ENCODE measurements around the gene PSMD2. TPM values are rescaled to one million over a fixed set of nuclear protein-coding genes. Genes with fewer than 3 reads are reported as not detected.
A peak's percentile ranks its signal among the peaks of the same experiment; 100 is the strongest.
"Not testable (repeated sequence)": the region's sequence is repeated elsewhere in the genome, so short reads cannot be mapped to it uniquely, and the experiment has no call there.

Gene PSMD2
- 100 to 1,000 TPM; 225 to 235 (median 234) TPM for polyA plus RNA-seq (ENCODE audit: insufficient read length in 3 of 3)

DNA sequence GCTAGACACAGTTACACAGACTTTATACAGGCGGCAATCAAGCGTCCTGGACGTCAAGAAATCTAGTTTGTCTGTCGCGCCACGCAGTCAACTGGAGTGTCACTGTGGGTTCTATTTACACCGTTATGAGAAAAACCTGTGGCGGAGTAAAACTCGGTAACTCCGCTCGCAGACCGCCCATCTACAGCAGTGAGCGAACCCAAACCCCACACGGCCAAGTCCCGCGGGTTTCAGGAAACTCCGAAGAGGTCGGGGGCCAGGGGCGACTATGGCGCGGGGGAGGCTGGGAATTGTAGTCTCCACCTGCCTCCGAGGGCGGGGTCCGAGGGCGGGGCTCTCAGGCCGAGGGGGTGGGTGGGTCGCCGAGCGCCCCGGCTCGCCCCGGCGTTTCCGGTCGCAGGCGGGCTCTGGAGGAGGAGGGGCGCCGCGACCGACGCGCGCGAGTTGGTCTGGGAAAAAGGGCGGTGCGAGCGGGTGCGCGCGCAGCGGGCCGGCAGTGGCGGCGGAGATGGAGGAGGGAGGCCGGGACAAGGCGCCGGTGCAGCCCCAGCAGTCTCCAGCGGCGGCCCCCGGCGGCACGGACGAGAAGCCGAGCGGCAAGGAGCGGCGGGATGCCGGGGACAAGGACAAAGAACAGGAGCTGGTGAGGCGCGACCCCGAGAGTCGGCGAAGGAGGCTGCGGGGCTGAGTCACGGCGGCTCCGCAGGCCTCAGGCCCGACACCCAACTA, at the start of gene PSMD2:
PSMD2 (plus strand) TSS at position 483 of the 729 bp plus-strand sequence; CDS start at position 509, 26 bp downstream.
- DNase-seq (ENCODE audit: low read depth in 3 of 3, low spot score in 2 of 3): peak; percentile 82 to 95 (median 94)

DNA sequence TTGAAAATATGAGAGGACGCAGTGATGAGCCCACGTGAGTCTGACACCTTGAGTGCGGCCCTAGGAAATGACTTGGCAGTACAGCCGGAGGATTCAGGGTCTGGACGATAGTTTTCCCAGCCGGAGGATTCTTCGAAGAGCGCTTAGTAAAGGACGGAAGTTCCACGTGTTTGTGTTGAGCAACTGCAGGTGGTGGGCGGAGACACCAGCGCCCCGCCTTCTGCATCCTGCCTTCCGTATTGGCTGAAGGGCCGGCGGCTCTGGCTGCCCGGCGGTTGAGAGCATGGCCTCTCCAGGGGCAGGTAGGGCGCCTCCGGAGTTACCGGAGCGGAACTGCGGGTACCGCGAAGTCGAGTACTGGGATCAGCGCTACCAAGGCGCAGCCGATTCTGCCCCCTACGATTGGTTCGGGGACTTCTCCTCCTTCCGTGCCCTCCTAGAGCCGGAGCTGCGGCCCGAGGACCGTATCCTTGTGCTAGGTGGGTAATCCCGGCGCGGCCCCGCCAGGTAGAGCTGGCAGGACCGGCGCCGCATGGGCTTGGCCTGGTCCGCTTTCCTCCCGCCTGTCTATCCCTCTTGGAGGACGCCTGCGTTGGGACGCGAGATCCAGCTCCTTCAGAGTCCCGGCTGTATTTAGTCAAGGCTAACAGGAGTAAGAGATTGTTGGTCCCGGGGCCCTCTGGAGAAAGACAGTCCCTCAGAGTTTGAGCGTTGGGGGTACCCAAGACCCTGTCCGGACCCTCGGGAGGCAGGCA, 49.5 kb upstream of the PSMD2 start, which contains the start of gene EEF1AKMT4:
EEF1AKMT4 (plus strand) TSS at position 261 of the 755 bp plus-strand sequence; CDS start at position 284, 23 bp downstream.
- peak; percentile 77 to 88 (median 84) for DNase-seq (ENCODE audit: low read depth in 3 of 3, low spot score in 2 of 3)

DNA sequence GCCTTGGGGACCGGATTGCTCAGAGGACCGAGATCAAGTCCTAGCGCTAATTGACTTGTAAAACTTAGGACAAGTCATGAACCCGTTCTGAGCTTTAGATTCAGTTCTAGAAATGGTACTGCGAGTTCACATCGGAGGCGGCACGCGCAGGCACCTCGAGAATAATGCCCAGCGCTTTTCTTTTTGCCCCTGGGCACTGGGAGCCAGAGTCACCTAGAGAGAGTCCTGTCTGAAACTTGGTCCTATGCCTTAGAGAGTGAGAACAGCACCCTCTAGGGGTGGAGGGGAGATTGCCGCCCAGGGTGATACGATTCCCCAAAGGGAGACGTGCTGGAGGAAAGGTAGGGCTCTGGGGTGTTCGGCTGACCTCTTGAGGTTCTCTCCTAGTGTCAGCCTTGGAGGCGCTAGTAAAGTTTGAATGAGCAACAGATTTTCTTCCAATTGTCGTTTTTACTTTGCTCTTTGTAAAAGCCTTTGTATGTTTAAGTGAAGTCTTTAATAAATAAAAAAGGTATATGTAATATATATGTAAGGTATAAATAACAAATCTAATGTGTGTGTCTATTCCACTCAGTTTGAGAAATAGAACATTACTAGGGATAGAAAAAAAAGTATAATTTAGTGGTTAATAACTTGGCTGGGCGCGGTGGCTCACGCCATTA, 48.7 kb upstream of the PSMD2 start:
- DNase-seq (ENCODE audit: low read depth in 3 of 3, low spot score in 2 of 3): no peak

DNA sequence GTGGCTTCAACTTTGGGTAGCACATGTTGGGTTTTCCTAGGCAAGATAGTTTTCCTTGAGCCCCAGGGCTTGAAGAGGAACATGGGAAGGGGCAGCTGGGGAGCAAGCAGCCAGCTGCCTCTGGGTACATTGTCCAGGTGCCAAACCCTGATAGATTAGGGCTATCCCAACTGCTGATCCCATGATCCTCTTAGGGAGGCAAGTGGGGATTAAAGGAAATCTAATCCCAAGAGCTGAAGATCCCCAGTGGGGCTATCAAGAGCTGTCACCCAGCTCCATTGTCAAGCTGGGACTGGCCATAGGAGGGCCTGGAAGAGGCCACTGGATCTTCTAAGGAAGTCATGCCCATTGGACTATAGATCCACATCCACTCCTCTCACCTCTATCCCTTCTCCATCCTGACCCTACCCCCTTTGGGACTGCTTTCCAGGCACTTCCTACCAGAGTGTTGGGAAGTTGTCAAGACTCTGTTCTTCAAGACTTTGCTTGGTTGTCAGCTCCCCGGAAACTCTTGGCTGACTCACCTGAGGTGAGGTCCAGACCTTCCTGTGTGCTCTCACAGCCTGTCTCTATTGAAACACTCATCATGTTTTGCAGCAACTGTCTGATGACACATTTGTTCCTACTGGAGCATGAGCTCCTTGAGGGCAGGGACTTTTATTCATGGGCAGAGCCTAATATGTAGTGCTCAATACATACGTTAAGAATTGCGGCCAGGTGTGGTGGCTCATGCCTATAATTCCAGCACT, 43.6 kb upstream of the PSMD2 start:
- no peak for DNase-seq (ENCODE audit: low read depth in 3 of 3, low spot score in 2 of 3)

GRCh38 chr3:184257083-184257915, 41.7 kb upstream of the PSMD2 start:
- DNase-seq (ENCODE audit: low read depth in 3 of 3, low spot score in 2 of 3): no peak

- no peak for DNase-seq (ENCODE audit: low read depth in 3 of 3, low spot score in 2 of 3)
Observed at GRCh38 chr3:184258926-184259325, 40.1 kb upstream of the PSMD2 start.

DNA sequence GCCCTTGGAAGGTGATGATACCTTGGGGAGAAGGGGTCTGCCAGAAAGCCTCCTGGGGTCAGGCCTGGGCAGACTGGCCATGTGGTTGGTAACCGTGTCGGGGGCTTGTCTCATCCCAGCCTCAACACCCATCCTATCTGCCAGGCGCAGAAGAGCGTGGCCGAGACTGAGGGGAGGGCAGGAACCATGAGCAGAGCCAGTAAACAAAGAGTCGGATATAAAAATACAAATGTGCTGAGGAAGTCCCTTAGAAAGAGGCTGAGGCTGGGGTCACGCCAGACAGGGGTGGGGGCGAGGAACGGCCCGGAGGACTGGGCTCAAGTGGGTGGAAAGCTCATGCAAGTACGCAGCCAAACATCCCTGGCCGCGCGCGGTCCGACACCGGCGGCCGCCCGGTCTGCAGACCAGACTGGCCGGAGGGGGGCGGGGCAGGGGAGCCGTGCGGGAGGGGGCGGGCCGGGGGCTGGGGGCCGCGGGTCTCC, 39.6 kb upstream of the PSMD2 start:
- no peak for DNase-seq (ENCODE audit: low read depth in 3 of 3, low spot score in 2 of 3)

DNA sequence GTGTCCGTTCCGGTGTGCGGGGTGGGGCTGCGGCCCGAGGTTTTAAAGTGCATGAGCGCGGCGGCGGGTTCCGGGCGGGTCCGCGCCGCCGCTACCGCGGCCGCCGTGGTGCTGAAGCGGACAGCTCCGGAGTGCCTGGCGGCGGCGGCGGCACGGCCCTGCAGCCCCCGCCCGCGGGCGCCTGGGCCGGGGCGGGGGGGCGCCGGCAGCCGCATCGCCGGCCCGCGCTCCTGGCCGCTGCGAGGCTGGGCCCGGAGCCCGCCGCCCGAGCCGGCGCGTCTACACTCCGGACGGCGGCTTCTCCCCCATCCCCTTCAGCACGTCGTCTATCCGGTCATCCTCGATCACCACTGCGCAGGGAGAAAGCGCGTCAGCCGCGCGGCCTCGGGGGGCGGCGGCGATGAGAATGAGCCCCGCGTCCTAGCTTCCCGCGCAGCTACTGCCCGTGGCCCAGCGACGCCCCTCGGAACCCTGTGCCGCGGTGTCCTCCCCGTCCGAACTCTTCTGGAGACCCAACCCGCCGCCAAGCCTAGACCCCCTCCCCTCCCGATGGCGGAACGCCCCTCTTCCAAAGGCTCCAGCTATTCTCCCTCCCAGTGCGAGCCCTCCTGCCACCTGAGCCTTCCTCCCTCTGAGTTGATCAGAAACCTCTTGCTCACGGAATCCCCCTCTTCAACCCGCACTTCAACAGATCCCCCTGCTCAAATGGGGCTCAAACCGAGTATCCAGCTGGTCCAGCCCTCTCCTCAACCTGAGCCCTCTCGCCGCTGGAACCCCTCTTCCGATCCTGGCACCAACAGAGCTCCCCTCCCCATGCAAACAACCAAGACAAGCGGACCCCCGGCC, 38.9 kb upstream of the PSMD2 start:
- no peak for DNase-seq (ENCODE audit: low read depth in 3 of 3, low spot score in 2 of 3)

GRCh38 chr3:184260724-184261269, 38.2 kb upstream of the PSMD2 start:
- DNase-seq (ENCODE audit: low read depth in 3 of 3, low spot score in 2 of 3): no peak

- no peak for DNase-seq (ENCODE audit: low read depth in 3 of 3, low spot score in 2 of 3)
Observed at GRCh38 chr3:184261270-184261853, 37.7 kb upstream of the PSMD2 start, which contains the start of gene CAMK2N2. CAMK2N2 (minus strand) TSS chr3:184261553; CDS start chr3:184261285, 268 bp downstream.

- no peak for DNase-seq (ENCODE audit: low read depth in 3 of 3, low spot score in 2 of 3)
Observed at GRCh38 chr3:184261854-184262763, 36.9 kb upstream of the PSMD2 start.

- no peak for DNase-seq (ENCODE audit: low read depth in 3 of 3, low spot score in 2 of 3)
Observed at GRCh38 chr3:184262764-184263179, 36.3 kb upstream of the PSMD2 start.

DNA sequence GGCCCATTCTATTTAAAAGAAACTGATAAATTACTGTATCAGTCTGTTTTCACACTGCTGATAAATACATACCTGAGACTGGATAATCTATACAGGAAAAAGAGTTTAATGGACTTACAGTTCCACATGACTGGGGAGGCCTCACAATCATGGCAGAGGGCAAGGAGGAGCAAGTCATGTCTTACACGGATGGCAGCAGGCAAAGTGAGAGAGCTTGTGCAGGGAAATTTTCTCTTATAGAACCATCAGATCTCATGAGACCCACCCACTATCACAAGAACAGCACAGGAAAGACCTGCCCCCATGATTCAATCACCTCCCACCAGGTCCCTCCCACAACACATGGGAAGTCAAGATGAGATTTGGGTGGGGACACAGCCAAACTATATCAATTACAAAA, 31.8 kb upstream of the PSMD2 start:
- DNase-seq (ENCODE audit: low read depth in 3 of 3, low spot score in 2 of 3): not testable (repeated sequence)

DNA sequence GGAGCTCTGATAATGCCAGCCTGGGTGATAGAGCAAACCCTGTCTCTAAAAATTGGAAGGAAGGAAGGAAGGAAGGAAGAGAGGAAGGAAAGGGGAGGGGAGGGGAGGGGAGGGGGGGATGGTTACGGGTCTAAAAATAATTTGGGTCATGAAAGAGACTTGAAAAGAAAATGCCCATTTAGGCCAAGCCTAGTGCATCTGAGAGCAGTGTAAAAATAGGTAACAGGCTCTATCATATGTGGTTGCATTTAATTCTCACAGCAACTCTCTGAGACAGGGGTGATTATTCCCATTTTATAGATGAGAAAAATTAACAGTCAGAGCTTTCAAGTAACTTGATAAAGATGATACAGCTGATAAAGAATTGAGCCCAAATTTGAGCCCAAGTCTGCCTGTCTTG, 26.8 kb upstream of the PSMD2 start:
- no peak for DNase-seq (ENCODE audit: low read depth in 3 of 3, low spot score in 2 of 3)

DNA sequence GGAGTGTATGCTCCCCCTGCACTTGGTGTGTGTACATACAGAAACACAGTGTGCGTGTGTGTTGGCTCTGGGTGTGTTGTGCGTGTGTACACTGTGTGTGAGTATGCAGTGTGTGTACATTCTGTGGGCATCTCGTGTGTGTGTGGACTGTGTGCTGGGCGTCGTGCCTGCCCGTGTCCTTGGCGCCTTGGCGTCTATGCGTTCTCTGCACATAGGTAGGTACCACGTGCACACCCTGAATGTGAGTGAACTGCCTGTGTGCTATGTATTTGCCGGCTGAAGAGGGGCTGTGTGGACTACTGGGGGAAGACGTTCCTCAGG, 23.7 kb upstream of the PSMD2 start:
- no peak for DNase-seq (ENCODE audit: low read depth in 3 of 3, low spot score in 2 of 3)

DNA sequence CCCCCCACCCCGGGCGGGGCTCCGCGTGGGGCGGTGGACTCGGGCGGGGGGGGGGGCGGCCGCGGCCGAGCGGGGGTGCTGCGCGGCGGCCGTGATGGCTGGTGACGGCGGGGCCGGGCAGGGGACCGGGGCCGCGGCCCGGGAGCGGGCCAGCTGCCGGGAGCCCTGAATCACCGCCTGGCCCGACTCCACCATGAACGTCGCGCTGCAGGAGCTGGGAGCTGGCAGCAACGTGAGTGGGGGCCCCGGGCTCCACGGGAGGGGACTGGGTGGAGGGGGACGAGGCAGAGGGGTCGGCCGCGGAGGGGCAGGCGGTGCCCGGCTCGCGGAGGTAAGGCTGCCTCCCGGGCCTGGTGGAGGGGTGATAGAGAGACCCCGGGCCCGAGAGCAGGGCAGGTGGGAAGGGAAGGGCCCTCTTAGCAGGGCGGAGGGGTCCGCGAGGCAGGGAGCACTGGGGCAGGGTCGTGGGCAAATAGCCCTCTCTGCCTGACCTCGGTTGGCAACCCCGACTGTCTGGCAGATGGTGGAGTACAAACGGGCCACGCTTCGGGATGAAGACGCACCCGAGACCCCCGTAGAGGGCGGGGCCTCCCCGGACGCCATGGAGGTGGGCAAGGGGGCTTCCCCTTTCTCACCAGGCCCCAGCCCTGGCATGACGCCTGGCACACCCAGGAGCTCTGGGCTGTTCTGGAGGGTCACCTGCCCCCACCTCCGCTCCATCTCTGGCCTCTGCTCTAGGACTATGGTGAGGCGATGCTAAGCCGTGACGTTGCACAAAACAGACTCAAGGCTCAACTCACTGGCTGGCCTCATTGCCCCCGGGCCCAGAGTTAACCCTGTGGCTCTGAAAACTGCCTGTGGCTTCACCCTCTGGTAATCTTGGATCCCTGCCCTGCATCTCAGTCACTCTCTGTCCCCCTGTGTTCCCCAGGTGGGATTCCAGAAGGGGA, 22.8 kb upstream of the PSMD2 start, which contains the start of gene ECE2:
ECE2 (plus strand) TSS at position 62 of the 950 bp plus-strand sequence; CDS start at position 194, 132 bp downstream.
- DNase-seq (ENCODE audit: low read depth in 3 of 3, low spot score in 2 of 3): no peak

Data from right renal cortex interstitium (tissue), 3 donors.